Mesodermal cell (in vitro differentiated cells): ENCODE data around the gene TNS3.

Experiments
- H3K27ac ChIP-seq: 2 replicates; pipeline ENCODE4 v1.7.0; 2013; ENCODE audit warnings: mild to moderate bottlenecking, low read depth, low read length, moderate library complexity; ENCODE audit not compliant: severe bottlenecking
- H3K36me3 ChIP-seq: 2 replicates; pipeline ENCODE4 v1.7.1; 2013; ENCODE audit warnings: mild to moderate bottlenecking, low read length, moderate library complexity; ENCODE audit not compliant: control insufficient read depth, insufficient read depth
- H3K4me1 ChIP-seq: one replicate; pipeline ENCODE4 v1.7.1; 2013; ENCODE audit warnings: mild to moderate bottlenecking, low read length; ENCODE audit not compliant: insufficient read depth, control insufficient read depth, poor library complexity, severe bottlenecking
- H3K4me3 ChIP-seq: 2 replicates; pipeline ENCODE4 v1.7.0; 2013; ENCODE audit warnings: low read length, control low read depth, mild to moderate bottlenecking; ENCODE audit not compliant: insufficient read depth, poor library complexity, severe bottlenecking; ENCODE audit errors: extremely low read depth
- H3K9me3 ChIP-seq: 2 replicates; pipeline ENCODE4 v1.7.1; 2013; ENCODE audit warnings: mild to moderate bottlenecking, low read length, moderate library complexity; ENCODE audit not compliant: control insufficient read depth
- WGBS, 2 experiments: methylation state at CpG; one replicate each; pipeline ENCODE4 v1.1.5; 2013; ENCODE audit warnings: missing lambda C conversion rate in 2 of 2; ENCODE audit not compliant: insufficient coverage in 2 of 2; 5-methylcytosine and 5-hydroxymethylcytosine counted together

Gene TNS3

GRCh38 chr7:47297120-47297519, 284.8 kb downstream of the TNS3 start:
- H3K9me3 ChIP-seq: no peaks in the 10 kb centered on the region
- H3K36me3 ChIP-seq: peaks cover 68% of the 10 kb centered on the region
- H3K27ac ChIP-seq: no peak overlapping the region
- H3K4me1 ChIP-seq: peaks cover 2% of the 10 kb centered on the region
- H3K4me3 ChIP-seq: no peak overlapping the region
- WGBS, 2 experiments: 93 to 94% methylated on average over 6 of the region's 8 CpGs

DNA sequence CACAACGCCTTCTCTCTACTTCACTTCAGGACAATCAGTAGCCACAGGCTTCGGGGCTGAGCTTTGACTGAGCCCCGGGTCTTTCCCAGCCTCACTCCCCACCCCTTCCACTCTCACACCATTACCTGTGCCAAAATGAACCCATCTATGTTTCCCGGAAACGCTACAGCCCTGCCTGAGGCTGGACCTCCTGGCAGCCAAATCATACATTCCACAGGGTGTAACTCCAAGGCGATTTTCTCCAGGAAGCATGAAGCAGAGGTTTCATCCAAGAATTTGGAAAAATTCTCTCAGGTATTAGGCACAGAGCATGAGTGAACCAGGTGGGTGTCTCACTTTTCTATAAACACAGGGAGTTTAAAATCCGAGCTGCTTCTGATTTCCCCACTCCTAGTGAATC, 286.3 kb downstream of the TNS3 start:
- no peaks in the 10 kb centered on the region for H3K9me3 ChIP-seq
- no peak overlapping the region for H3K27ac ChIP-seq
- 90 to 97% methylated on average over 6 to 7 of the region's 7 CpGs for WGBS, 2 experiments
- H3K4me3 ChIP-seq: no peak overlapping the region
- H3K4me1 ChIP-seq: peaks cover 15% of the 10 kb centered on the region
- peaks cover 74% of the 10 kb centered on the region for H3K36me3 ChIP-seq

DNA sequence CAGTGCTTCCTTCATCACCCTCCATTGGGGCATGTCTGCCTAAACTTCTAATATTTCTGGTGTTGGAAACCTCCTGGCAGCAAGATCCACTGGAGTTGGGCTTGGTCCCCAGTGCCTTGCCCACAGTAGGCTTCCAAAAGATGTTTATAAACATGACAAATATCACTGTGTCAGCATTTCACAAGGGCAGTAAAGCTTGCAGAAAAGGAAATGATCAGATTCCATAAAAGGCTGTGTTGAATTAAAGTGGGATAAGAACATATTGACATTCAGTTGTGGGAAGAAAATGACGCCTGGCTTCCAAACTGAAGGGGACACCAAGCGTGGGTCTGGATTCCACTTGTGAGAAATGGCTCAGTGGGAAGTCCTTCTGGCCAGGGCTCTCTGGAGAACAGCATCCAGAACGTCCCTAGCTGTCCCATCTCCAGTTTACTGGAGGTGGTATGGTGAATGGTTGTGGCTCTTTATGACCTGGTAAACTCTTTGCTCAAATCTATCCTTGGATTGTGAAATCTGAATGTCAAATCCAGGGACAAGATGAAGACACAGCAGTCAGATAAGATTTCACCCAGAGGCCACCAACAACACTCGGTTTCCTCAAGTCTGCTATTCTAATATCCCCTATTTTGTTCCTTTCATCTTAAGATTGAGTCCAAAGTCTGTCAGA, 287.2 kb downstream of the TNS3 start:
- H3K4me3 ChIP-seq: no peak overlapping the region
- WGBS, 2 experiments: 87 to 97% methylated on average over 3 of the region's 4 CpGs
- no peak overlapping the region for H3K27ac ChIP-seq
- H3K9me3 ChIP-seq: no peaks in the 10 kb centered on the region
- H3K36me3 ChIP-seq: peaks cover 74% of the 10 kb centered on the region
- H3K4me1 ChIP-seq: peaks cover 15% of the 10 kb centered on the region

- Histone ChIP-seq H3K36me3 (peaks cover 71% of the 10 kb centered on the region), H3K4me3 (no peak overlapping the region), H3K9me3 (no peaks in the 10 kb centered on the region), H3K4me1 (peaks cover 15% of the 10 kb centered on the region), H3K27ac (no peak overlapping the region)
- WGBS, 2 experiments: 93% methylated on average over 5 of the region's 6 CpGs
Observed at GRCh38 chr7:47293884-47294555, 287.9 kb downstream of the TNS3 start.

- Histone ChIP-seq H3K27ac (no peak overlapping the region), H3K36me3 (peaks cover 69% of the 10 kb centered on the region), H3K4me3 (no peak overlapping the region), H3K4me1 (peaks cover 15% of the 10 kb centered on the region), H3K9me3 (no peaks in the 10 kb centered on the region)
- WGBS, 2 experiments: 80 to 96% methylated on average over 3 of the region's 4 CpGs
Observed at GRCh38 chr7:47292832-47293309, 289.0 kb downstream of the TNS3 start.

GRCh38 chr7:47291461-47292081, 290.3 kb downstream of the TNS3 start:
- Histone ChIP-seq H3K9me3 (no peaks in the 10 kb centered on the region), H3K4me3 (no peak overlapping the region), H3K36me3 (peaks cover 67% of the 10 kb centered on the region), H3K4me1 (peaks cover 15% of the 10 kb centered on the region), H3K27ac (peak overlapping the region; percentile 84)
- 86 to 90% methylated on average over 2 of the region's 4 CpGs for WGBS, 2 experiments

DNA sequence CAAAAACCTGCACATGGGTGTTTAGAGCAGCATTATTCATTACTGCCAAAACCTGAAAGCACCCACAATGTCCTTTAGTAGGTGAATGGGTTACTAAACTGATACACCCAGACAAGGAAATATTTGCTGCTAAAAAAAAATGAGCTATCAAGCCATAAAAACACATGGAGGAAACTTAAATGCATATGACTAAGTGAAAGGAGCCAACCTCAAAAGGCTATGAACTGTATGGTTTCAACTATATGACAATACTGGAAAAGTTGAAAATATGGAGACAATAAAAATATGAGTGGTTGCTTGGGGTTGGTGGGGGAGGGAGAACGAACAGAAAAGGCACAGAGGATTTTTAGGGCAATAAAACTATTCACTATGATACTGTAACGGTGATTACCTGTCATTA, 291.0 kb downstream of the TNS3 start:
- H3K4me3 ChIP-seq: no peak overlapping the region
- WGBS, 2 experiments: 93 to 100% methylated on average over 1 to 2 of the region's 2 CpGs
- peak overlapping the region; percentile 84 for H3K27ac ChIP-seq
- peaks cover 65% of the 10 kb centered on the region for H3K36me3 ChIP-seq
- H3K4me1 ChIP-seq: peaks cover 15% of the 10 kb centered on the region
- H3K9me3 ChIP-seq: no peaks in the 10 kb centered on the region

GRCh38 chr7:47290466-47290865, 291.4 kb downstream of the TNS3 start:
- no peaks in the 10 kb centered on the region for H3K9me3 ChIP-seq
- H3K36me3 ChIP-seq: peaks cover 65% of the 10 kb centered on the region
- peaks cover 15% of the 10 kb centered on the region for H3K4me1 ChIP-seq
- 100% methylated on average over 2 of the region's 3 CpGs for WGBS, 2 experiments
- no peak overlapping the region for H3K27ac ChIP-seq
- H3K4me3 ChIP-seq: no peak overlapping the region

GRCh38 chr7:47288060-47288459, 293.9 kb downstream of the TNS3 start:
- Histone ChIP-seq H3K4me3 (no peak overlapping the region), H3K27ac (no peak overlapping the region), H3K9me3 (no peaks in the 10 kb centered on the region), H3K36me3 (peaks cover 72% of the 10 kb centered on the region), H3K4me1 (peaks cover 15% of the 10 kb centered on the region)
- WGBS, 2 experiments: 79 to 93% methylated on average over 2 to 5 of the region's 6 CpGs

DNA sequence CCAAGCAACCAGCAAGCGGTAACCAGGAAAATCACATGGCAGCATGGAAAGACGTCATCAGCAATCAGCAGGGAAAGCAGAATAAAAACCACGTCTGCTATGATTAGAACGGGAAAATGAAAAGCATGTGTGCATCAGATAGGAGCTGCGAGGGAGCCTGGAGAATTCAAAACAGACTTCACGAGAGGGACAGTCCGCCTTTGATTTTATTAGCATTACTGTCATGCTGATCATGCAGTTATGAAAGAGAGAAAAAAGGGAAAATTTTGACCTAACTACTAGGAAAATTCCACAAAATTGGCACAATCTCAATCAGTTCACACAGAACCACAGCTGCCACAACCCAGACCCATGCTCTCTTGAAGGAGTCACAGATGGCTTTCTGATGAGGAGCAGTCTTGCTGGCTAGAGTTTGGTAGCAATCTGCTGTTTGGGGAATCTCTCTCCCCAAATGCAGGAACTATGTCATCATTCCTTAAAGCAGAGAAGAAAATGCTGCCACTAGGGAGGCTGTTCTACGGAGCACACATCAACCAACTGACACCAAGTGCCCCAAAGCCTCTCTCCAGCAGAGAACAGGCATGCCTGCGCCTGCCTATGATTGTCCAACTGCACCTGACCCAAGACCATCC, 295.9 kb downstream of the TNS3 start:
- no peak overlapping the region for H3K4me3 ChIP-seq
- no peaks in the 10 kb centered on the region for H3K9me3 ChIP-seq
- peaks cover 71% of the 10 kb centered on the region for H3K36me3 ChIP-seq
- H3K4me1 ChIP-seq: peaks cover 1% of the 10 kb centered on the region
- 93% methylated on average over 7 to 9 of the region's 9 CpGs for WGBS, 2 experiments
- no peak overlapping the region for H3K27ac ChIP-seq
